Gastrocnemius medialis (tissue), 4 donors: Measurements from ENCODE around the gene TMPRSS3. TPM values are rescaled to one million over a fixed set of nuclear protein-coding genes. Genes with fewer than 3 reads are reported as not detected.

ENCODE experiments used
- ATAC-seq, 2 donors: fragments of 150-250 bp; one replicate each; pipeline ENCODE4 v1.9.1; 2016
- DNase-seq, 2 donors: peaks; one replicate each; pipeline ENCODE4 v3.0.0-alpha.2; 2019
- H3K27ac ChIP-seq, 4 donors: fragments of 200-600 bp; sonication (generic); 1 replicate in 1 of 4; 2 replicates in 3 of 4; pipeline ENCODE4 v1.5.1; 2016 to 2018; ENCODE audit warnings: mild to moderate bottlenecking in 2 of 4, moderate library complexity in 1 of 4
- H3K27me3 ChIP-seq, 3 donors: fragments of 200-600 bp; sonication (generic) in 2 of 3; 1 replicate in 1 of 3; 2 replicates in 2 of 3; pipeline versions ENCODE4 v1.5.1 to v1.6.0; 2016 to 2019; ENCODE audit warnings: mild to moderate bottlenecking in 1 of 3, moderate library complexity in 1 of 3
- H3K36me3 ChIP-seq, 2 donors: fragments of 200-600 bp; sonication (generic) in 1 of 2; one replicate each; pipeline ENCODE4 v1.5.1; 2017 to 2018
- H3K4me1 ChIP-seq, 2 donors: fragments of 200-600 bp; sonication (generic) in 1 of 2; one replicate each; pipeline ENCODE4 v1.5.1; 2016 to 2017; ENCODE audit warnings: mild to moderate bottlenecking in 2 of 2
- H3K4me3 ChIP-seq, 4 donors: fragments of 200-600 bp; sonication (generic) in 3 of 4; 1 replicate in 1 of 4; 2 replicates in 3 of 4; pipeline ENCODE4 v1.5.1; 2016 to 2019; ENCODE audit warnings: mild to moderate bottlenecking in 2 of 4
- H3K9me3 ChIP-seq, 3 donors: fragments of 200-600 bp; sonication (generic) in 2 of 3; 1 replicate in 1 of 3; 2 replicates in 2 of 3; pipeline ENCODE4 v1.5.1; 2016 to 2019
- CTCF ChIP-seq, 5 experiments: fragments of 450-650 bp in 3 of 5; fragments of 200-600 bp in 2 of 5; sonication (generic) in 2 of 5; IDR thresholded peaks in 4 of 5; conservative IDR thresholded peaks in 1 of 5; 1 replicate in 4 of 5; 2 replicates in 1 of 5; pipeline ENCODE4 v1.5.1; 2016 to 2019; ENCODE audit warnings: antibody characterized with exemption in 5 of 5, mild to moderate bottlenecking in 3 of 5, moderate library complexity in 3 of 5
- POLR2A ChIP-seq, 2 donors: fragments of 450-650 bp; IDR thresholded peaks; one replicate each; pipeline ENCODE4 v1.6.1; 2017; ENCODE audit warnings: antibody characterized with exemption in 2 of 2, mild to moderate bottlenecking in 2 of 2, moderate library complexity in 2 of 2
- in situ Hi-C, 4 donors: fragments of 200-750 bp; cut with MboI; loops; one replicate each; pipeline versions ENCODE4 v1.15.0 to v1.8.0; 2017; ENCODE audit warnings: low sequenced_read_pairs in 4 of 4
- intact Hi-C: fragments of 100-400 bp; cut with DNase I; formaldehyde crosslinking; loops from one replicate; pipeline ENCODE4 v1.15.1; 2023; ENCODE audit warnings: low total_unique reads
- total RNA-seq, 4 donors: library from RNA; depleted of rRNA; stranded (reverse); fragments of >200 nt; gene quantifications; one replicate each; pipeline versions ENCODE4 v1.1.0 to v1.2.3, GENCODE V29; 2016

Gene TMPRSS3
- total RNA-seq, 4 donors from 2014 or later: not detected

- H3K27me3 ChIP-seq: peaks cover 0 to 14% (median 12%) of the 10 kb centered on the region in 3 donors
- in situ Hi-C loops: loop anchor here in 1 of 4 donors (25.0 kb wide), 1 partner anchor 98 kb away; no protein-coding TSS in a partner anchor
These were observed 39.5 kb upstream of the TMPRSS3 start for GRCh38 chr21:42435401-42435800.

GRCh38 chr21:42434884-42435283 is 39.0 kb upstream of the TMPRSS3 start:
- DNase-seq (no peak), ATAC-seq (no peak)
- TF ChIP-seq CTCF (IDR thresholded peaks at IDR 0.05 in 4 of 5, conservative IDR thresholded peaks at IDR 0.05 in 1 of 5) (no peak), POLR2A (IDR thresholded peaks at IDR 0.05) (no peak)
- Histone ChIP-seq H3K27ac (no peak overlapping the region), H3K4me1 (no peaks in the 10 kb centered on the region), H3K4me3 (no peak overlapping the region), H3K36me3 (no peaks in the 10 kb centered on the region), H3K27me3 (peaks cover 0 to 14% (median 12%) of the 10 kb centered on the region in 3 donors), H3K9me3 (no peaks in the 10 kb centered on the region)
- intact Hi-C loops (no loop called here), in situ Hi-C loops (loop anchor here in 1 of 4 donors (25.0 kb wide), 1 partner anchor 98 kb away; no protein-coding TSS in a partner anchor)

More at GRCh38 chr21:42435401-42435800, 39.5 kb upstream of the TMPRSS3 start:
- TF ChIP-seq POLR2A (IDR thresholded peaks at IDR 0.05): no peak
- TF ChIP-seq CTCF (IDR thresholded peaks at IDR 0.05 in 4 of 5, conservative IDR thresholded peaks at IDR 0.05 in 1 of 5): no peak
- intact Hi-C loops: no loop called here
- Histone ChIP-seq H3K4me3 (no peak overlapping the region), H3K9me3 (no peaks in the 10 kb centered on the region), H3K4me1 (no peaks in the 10 kb centered on the region), H3K36me3 (no peaks in the 10 kb centered on the region), H3K27ac (no peak overlapping the region)
- no peak for DNase-seq
- ATAC-seq: no peak

GRCh38 chr21:42433946-42434551 is 38.2 kb upstream of the TMPRSS3 start:
- intact Hi-C loops: no loop called here
- ATAC-seq: no peak
- TF ChIP-seq CTCF (IDR thresholded peaks at IDR 0.05 in 4 of 5, conservative IDR thresholded peaks at IDR 0.05 in 1 of 5): no peak
- TF ChIP-seq POLR2A (IDR thresholded peaks at IDR 0.05): no peak
- H3K4me1 ChIP-seq: no peaks in the 10 kb centered on the region
- H3K27me3 ChIP-seq: peaks cover 0 to 14% (median 14%) of the 10 kb centered on the region in 3 donors
- in situ Hi-C loops: loop anchor here in 1 of 4 donors (25.0 kb wide), 1 partner anchor 97 kb away; no protein-coding TSS in a partner anchor
- H3K36me3 ChIP-seq: no peaks in the 10 kb centered on the region
- H3K4me3 ChIP-seq: no peak overlapping the region
- no peaks in the 10 kb centered on the region for H3K9me3 ChIP-seq
- no peak for DNase-seq
- H3K27ac ChIP-seq: no peak overlapping the region

- Histone ChIP-seq H3K4me1 (no peaks in the 10 kb centered on the region), H3K4me3 (no peak overlapping the region), H3K27me3 (peaks cover 0 to 17% (median 14%) of the 10 kb centered on the region in 3 donors), H3K9me3 (no peaks in the 10 kb centered on the region), H3K36me3 (no peaks in the 10 kb centered on the region), H3K27ac (no peak overlapping the region)
- no peak for ATAC-seq
- TF ChIP-seq CTCF (IDR thresholded peaks at IDR 0.05 in 4 of 5, conservative IDR thresholded peaks at IDR 0.05 in 1 of 5) (no peak), POLR2A (IDR thresholded peaks at IDR 0.05) (no peak)
- no peak for DNase-seq
- intact Hi-C loops: no loop called here
- in situ Hi-C loops: loop anchor here in 1 of 4 donors (25.0 kb wide), 1 partner anchor 95 kb away; no protein-coding TSS in a partner anchor
These were observed 36.8 kb upstream of the TMPRSS3 start for GRCh38 chr21:42432695-42433094.
